Keratinocyte (primary cell): ENCODE data around the gene KRT38. TPM values are rescaled to one million over a fixed set of nuclear protein-coding genes. Genes with fewer than 3 reads are reported as not detected.

Source experiments
- DNase-seq: peaks from one replicate; pipeline ENCODE4 v3.0.0-alpha.2; 2011; ENCODE audit warnings: low read depth, missing footprints, low spot score
- FAIRE-seq: peaks from 2 replicates; lab custom pipeline; 2011; peaks lifted over from hg19 to GRCh38; lab: Jason Lieb, UNC
- H2AFZ ChIP-seq: 2 replicates; pipeline ENCODE4 v1.6.0; 2012; ENCODE audit warnings: low read length, control low read depth, inconsistent platforms; ENCODE audit not compliant: control insufficient read depth
- H3K27ac ChIP-seq: 2 replicates; pipeline ENCODE4 v1.5.1; 2011; ENCODE audit warnings: low read length; ENCODE audit not compliant: control insufficient read depth, insufficient read depth
- H3K27me3 ChIP-seq: 3 replicates; pipeline ENCODE4 v1.6.0; 2011; ENCODE audit warnings: low read length; ENCODE audit not compliant: control insufficient read depth, insufficient read depth; ENCODE audit errors: extremely low read depth
- H3K36me3 ChIP-seq, 2 experiments: 2 replicates in 1 of 2; 3 replicates in 1 of 2; pipeline ENCODE4 v1.5.1; 2011; ENCODE audit warnings: low read length in 2 of 2, mild to moderate bottlenecking in 1 of 2; ENCODE audit not compliant: control insufficient read depth in 2 of 2, insufficient read depth in 2 of 2; ENCODE audit errors: extremely low read depth in 1 of 2
- H3K4me1 ChIP-seq: 3 replicates; pipeline ENCODE4 v1.5.1; 2011; ENCODE audit warnings: low read length; ENCODE audit not compliant: control insufficient read depth, insufficient read depth; ENCODE audit errors: extremely low read depth
- H3K4me2 ChIP-seq: 3 replicates; pipeline ENCODE4 v1.6.0; 2011; ENCODE audit warnings: low read depth, low read length; ENCODE audit not compliant: control insufficient read depth, insufficient read depth; ENCODE audit errors: extremely low read depth
- H3K4me3 ChIP-seq, 3 experiments: fragments of 200-600 bp in 1 of 3; sonication (generic) in 1 of 3; 2 replicates in 2 of 3; 3 replicates in 1 of 3; pipeline ENCODE4 v1.5.1; 2011 to 2016; ENCODE audit warnings: low read length in 3 of 3, mild to moderate bottlenecking in 3 of 3, control low read depth in 2 of 3, inconsistent platforms in 1 of 3, low read depth in 1 of 3, mixed read lengths in 1 of 3, mixed run types in 1 of 3, moderate library complexity in 1 of 3; ENCODE audit not compliant: control insufficient read depth in 2 of 3, insufficient read depth in 2 of 3; ENCODE audit errors: extremely low read depth in 1 of 3
- H3K79me2 ChIP-seq: 2 replicates; pipeline ENCODE4 v1.6.0; 2012; ENCODE audit warnings: low read length; ENCODE audit not compliant: control insufficient read depth, insufficient read depth
- H3K9ac ChIP-seq: 3 replicates; pipeline ENCODE4 v1.6.0; 2011; ENCODE audit warnings: low read length; ENCODE audit not compliant: control insufficient read depth, insufficient read depth; ENCODE audit errors: extremely low read depth
- H3K9me1 ChIP-seq: 3 replicates; pipeline ENCODE4 v1.6.0; 2011; ENCODE audit warnings: low read length; ENCODE audit not compliant: control insufficient read depth, insufficient read depth; ENCODE audit errors: extremely low read depth
- H3K9me3 ChIP-seq: 2 replicates; pipeline ENCODE4 v1.5.1; 2012; ENCODE audit warnings: low read depth, low read length; ENCODE audit not compliant: control insufficient read depth
- H4K20me1 ChIP-seq: 3 replicates; pipeline ENCODE4 v1.6.0; 2011; ENCODE audit warnings: low read length; ENCODE audit not compliant: control insufficient read depth, insufficient read depth; ENCODE audit errors: extremely low read depth
- EZH2 ChIP-seq: IDR thresholded peaks from one replicate; pipeline ENCODE4 v1.6.1; 2012; ENCODE audit warnings: inconsistent platforms, mild to moderate bottlenecking, low read length, moderate library complexity
- dilution Hi-C: fragments of 300-500 bp; cut with MboI; formaldehyde crosslinking; loops from one replicate; pipeline ENCODE4 v1.7.0; 2020; ENCODE audit warnings: low sequenced_read_pairs; ENCODE audit not compliant: extremely low pct_ligation_motif_present
- polyA plus RNA-seq, 5 experiments: library from polyadenylated mRNA; depleted of rRNA in 3 of 5; stranded (reverse) in 3 of 5; stranded (forward) in 1 of 5; unstranded in 1 of 5; fragments of >200 nt; gene quantifications; 1 replicate in 1 of 5; 2 replicates in 3 of 5; 3 replicates in 1 of 5; pipeline versions ENCODE4 v1.2.1 to v1.2.3, GENCODE V29; 2011 to 2012; ENCODE audit warnings: missing spikeins in 2 of 5, low read depth in 1 of 5, low replicate concordance in 1 of 5
- TF ChIP-seq, protein P1 (sequence below), 3 experiments: IDR thresholded peaks in 1 of 3; conservative IDR thresholded peaks in 1 of 3; optimal IDR thresholded peaks in 1 of 3; 2 replicates in 2 of 3; 3 replicates in 1 of 3; pipeline versions ENCODE3 to v1.5.1; 2011; ENCODE audit warnings: low read length in 3 of 3, mild to moderate bottlenecking in 3 of 3, moderate library complexity in 2 of 3, control low read depth in 1 of 3, inconsistent platforms in 1 of 3; ENCODE audit not compliant: insufficient read depth in 2 of 3; ENCODE audit errors: extremely low read depth in 1 of 3

The KRT38 gene
- polyA plus RNA-seq, 1 donor (not counting 4 experiments of a cell fraction or from before 2014, with no cell fraction given) = not detected

DNA sequence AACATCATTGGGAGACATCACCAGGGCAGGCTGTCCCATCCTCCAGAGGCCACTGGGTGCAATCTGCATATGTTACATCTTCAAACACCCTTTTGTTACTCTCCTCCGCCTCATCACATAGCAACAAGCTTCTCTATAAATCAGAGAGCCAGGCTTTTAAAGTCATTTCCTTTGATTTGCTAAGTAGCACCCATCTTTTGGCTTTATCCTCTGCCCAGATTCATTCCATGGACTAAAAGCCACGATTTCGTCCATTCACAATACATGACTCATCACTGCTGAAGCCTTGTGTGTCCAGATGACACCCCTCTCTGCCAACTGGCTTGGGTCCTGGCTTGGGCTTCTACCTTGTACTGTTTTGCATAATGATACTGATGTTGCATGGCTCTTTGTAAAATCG lies 2.0 kb upstream of the KRT38 start:
- Histone ChIP-seq H4K20me1 (no peaks in the 10 kb centered on the region), H3K27me3 (peaks cover 4% of the 10 kb centered on the region), H3K9me1 (no peaks in the 10 kb centered on the region), H3K4me3 (no peak overlapping the region), H3K9me3 (no peaks in the 10 kb centered on the region), H3K4me2 (no peak overlapping the region), H3K4me1 (peaks cover 11% of the 10 kb centered on the region), H3K9ac (no peak overlapping the region), H3K79me2 (no peaks in the 10 kb centered on the region), H2AFZ (no peak overlapping the region), H3K36me3 (no peaks in the 10 kb centered on the region), H3K27ac (no peak overlapping the region)
- DNase-seq (no peak), FAIRE-seq (no peak)
- dilution Hi-C loops = no loop called here
- TF ChIP-seq EZH2 = no peak
- TF ChIP-seq, protein P1, sequence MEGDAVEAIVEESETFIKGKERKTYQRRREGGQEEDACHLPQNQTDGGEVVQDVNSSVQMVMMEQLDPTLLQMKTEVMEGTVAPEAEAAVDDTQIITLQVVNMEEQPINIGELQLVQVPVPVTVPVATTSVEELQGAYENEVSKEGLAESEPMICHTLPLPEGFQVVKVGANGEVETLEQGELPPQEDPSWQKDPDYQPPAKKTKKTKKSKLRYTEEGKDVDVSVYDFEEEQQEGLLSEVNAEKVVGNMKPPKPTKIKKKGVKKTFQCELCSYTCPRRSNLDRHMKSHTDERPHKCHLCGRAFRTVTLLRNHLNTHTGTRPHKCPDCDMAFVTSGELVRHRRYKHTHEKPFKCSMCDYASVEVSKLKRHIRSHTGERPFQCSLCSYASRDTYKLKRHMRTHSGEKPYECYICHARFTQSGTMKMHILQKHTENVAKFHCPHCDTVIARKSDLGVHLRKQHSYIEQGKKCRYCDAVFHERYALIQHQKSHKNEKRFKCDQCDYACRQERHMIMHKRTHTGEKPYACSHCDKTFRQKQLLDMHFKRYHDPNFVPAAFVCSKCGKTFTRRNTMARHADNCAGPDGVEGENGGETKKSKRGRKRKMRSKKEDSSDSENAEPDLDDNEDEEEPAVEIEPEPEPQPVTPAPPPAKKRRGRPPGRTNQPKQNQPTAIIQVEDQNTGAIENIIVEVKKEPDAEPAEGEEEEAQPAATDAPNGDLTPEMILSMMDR (optimal IDR thresholded peaks at IDR 0.05 in 1 of 3, IDR thresholded peaks at IDR 0.05 in 1 of 3, conservative IDR thresholded peaks at IDR 0.05 in 1 of 3; ENCODE audit: extremely low read depth in 1 of 3, insufficient read depth in 2 of 3, low read length in 3 of 3) = no peak

DNA sequence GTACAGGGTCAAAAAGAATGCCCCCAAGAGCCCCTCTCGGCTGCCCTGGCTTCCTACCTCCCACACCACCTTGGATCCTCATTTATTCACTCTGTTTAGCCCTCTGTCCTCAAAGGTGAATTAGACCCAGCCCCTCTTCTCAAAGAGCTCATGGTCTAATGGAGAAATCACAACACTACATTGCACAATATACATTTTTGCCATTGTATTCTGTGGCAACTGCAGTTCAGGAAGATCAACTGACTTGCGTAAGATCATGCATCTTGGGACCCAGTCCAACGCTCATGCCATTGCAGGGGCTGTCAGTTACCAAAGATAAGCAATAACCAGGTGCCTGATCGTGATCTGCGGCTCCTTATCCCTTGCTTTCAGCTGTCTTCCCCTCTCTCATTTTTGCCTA lies 1.4 kb downstream of the KRT38 start:
- H3K9me1 ChIP-seq = no peaks in the 10 kb centered on the region
- H3K27ac ChIP-seq = no peak overlapping the region
- dilution Hi-C loops = no loop called here
- H3K79me2 ChIP-seq = no peaks in the 10 kb centered on the region
- H3K4me3 ChIP-seq = no peak overlapping the region
- TF ChIP-seq, protein P1 (optimal IDR thresholded peaks at IDR 0.05 in 1 of 3, IDR thresholded peaks at IDR 0.05 in 1 of 3, conservative IDR thresholded peaks at IDR 0.05 in 1 of 3; ENCODE audit: extremely low read depth in 1 of 3, insufficient read depth in 2 of 3, low read length in 3 of 3) = no peak
- TF ChIP-seq EZH2 = no peak
- peaks cover 4% of the 10 kb centered on the region for H3K27me3 ChIP-seq
- no peaks in the 10 kb centered on the region for H3K36me3 ChIP-seq
- H3K9ac ChIP-seq = no peak overlapping the region
- H3K9me3 ChIP-seq = no peaks in the 10 kb centered on the region
- FAIRE-seq = peak; percentile 69
- no peak for DNase-seq
- no peak overlapping the region for H3K4me2 ChIP-seq
- H4K20me1 ChIP-seq = no peaks in the 10 kb centered on the region
- no peak overlapping the region for H2AFZ ChIP-seq
- no peaks in the 10 kb centered on the region for H3K4me1 ChIP-seq
